Glutamatergic neuron (in vitro differentiated cells): ENCODE measurements around the gene DHRS1. TPM values are rescaled to one million over a fixed set of nuclear protein-coding genes. Genes with fewer than 3 reads are reported as not detected.

Experiments used
- DNase-seq: peaks from one replicate; pipeline ENCODE4 v3.0.0; 2022
- H3K27ac Mint-ChIP-seq: one replicate; pipeline ENCODE4 v1.8.0; 2020; ENCODE audit warnings: mild to moderate bottlenecking, mixed read lengths, inconsistent platforms; ENCODE audit not compliant: unreplicated experiment
- H3K27me3 Mint-ChIP-seq: one replicate; pipeline ENCODE4 v1.8.0; 2020; ENCODE audit warnings: mild to moderate bottlenecking, moderate library complexity, mixed read lengths, inconsistent platforms; ENCODE audit not compliant: unreplicated experiment
- H3K36me3 Mint-ChIP-seq: one replicate; pipeline ENCODE4 v1.8.0; 2020; ENCODE audit warnings: mild to moderate bottlenecking, mixed read lengths, inconsistent platforms; ENCODE audit not compliant: unreplicated experiment
- H3K4me1 Mint-ChIP-seq: one replicate; pipeline ENCODE4 v1.8.0; 2020; ENCODE audit warnings: mild to moderate bottlenecking, low read depth, mixed read lengths, inconsistent platforms; ENCODE audit not compliant: unreplicated experiment
- H3K4me3 Mint-ChIP-seq: one replicate; pipeline ENCODE4 v1.8.0; 2020; ENCODE audit warnings: mild to moderate bottlenecking, mixed read lengths, inconsistent platforms; ENCODE audit not compliant: unreplicated experiment
- H3K9me3 Mint-ChIP-seq: one replicate; pipeline ENCODE4 v1.8.0; 2020; ENCODE audit warnings: mild to moderate bottlenecking, moderate library complexity, mixed read lengths, inconsistent platforms; ENCODE audit not compliant: unreplicated experiment
- total RNA-seq: library from RNA; stranded (reverse); fragmentation: NEBNext Ultra II Directional; extraction: Animal tissue kit (Norgen Biotek cat#: 25700); gene quantifications from one replicate; pipeline ENCODE4 v1.2.1, GENCODE V29; 2021; ENCODE audit not compliant: unreplicated experiment
- TF ChIP-seq, protein P1 (sequence below): fragments of 200-600 bp; sonication (generic); IDR thresholded peaks from one replicate; pipeline ENCODE4 v1.5.0; 2021; ENCODE audit not compliant: partially characterized antibody, unreplicated experiment

DHRS1 gene
- total RNA-seq, 1 donor from 2014 or later: 25.1 TPM

DNA sequence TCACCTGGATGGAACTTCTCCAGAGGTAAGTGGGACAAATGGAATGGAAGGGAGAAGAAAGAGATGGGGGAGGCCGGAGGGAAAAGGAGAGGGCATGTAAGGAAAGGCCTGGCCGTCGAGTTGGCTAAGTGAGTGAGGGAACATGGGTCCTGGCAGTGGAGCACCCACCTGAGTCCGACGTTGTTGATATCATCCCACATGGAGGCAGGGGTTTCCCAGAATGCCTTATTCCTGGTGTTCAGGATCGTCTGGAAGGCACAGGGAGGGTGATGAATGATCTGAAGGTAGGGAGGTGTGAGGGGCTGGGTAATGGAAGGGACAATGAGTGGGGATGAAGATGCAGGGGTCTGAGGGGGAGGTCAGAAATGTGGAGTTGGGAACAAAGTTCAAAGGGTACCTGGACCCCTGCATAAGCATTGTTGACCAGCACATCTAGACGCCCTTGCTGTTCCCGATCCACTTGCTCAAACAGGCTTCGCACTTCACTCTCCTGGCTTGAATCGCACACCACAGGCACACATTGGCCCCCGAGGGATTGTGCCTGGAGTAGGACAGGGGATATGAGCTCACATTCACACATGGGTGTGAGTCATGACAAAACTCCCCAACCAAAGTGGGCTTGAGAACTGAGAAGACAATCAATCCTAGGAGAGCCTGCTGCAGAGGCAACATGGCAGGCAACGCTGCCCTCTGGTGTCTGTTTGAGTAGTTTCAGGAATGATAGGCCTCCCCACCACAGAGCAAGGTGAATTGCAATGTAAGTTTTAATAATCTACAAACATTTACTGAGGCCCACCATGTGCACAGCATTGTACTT is 3.0 kb downstream of the DHRS1 start:
- H3K4me3 Mint-ChIP-seq: no peak overlapping the region
- H3K27ac Mint-ChIP-seq: no peak overlapping the region
- DNase-seq: peak; percentile 67
- peaks cover 11% of the 10 kb centered on the region for H3K9me3 Mint-ChIP-seq
- H3K27me3 Mint-ChIP-seq: peaks cover 9% of the 10 kb centered on the region
- no peaks in the 10 kb centered on the region for H3K36me3 Mint-ChIP-seq
- TF ChIP-seq, protein P1, sequence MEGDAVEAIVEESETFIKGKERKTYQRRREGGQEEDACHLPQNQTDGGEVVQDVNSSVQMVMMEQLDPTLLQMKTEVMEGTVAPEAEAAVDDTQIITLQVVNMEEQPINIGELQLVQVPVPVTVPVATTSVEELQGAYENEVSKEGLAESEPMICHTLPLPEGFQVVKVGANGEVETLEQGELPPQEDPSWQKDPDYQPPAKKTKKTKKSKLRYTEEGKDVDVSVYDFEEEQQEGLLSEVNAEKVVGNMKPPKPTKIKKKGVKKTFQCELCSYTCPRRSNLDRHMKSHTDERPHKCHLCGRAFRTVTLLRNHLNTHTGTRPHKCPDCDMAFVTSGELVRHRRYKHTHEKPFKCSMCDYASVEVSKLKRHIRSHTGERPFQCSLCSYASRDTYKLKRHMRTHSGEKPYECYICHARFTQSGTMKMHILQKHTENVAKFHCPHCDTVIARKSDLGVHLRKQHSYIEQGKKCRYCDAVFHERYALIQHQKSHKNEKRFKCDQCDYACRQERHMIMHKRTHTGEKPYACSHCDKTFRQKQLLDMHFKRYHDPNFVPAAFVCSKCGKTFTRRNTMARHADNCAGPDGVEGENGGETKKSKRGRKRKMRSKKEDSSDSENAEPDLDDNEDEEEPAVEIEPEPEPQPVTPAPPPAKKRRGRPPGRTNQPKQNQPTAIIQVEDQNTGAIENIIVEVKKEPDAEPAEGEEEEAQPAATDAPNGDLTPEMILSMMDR: peak; percentile 52
- H3K4me1 Mint-ChIP-seq: peaks cover 7% of the 10 kb centered on the region

DNA sequence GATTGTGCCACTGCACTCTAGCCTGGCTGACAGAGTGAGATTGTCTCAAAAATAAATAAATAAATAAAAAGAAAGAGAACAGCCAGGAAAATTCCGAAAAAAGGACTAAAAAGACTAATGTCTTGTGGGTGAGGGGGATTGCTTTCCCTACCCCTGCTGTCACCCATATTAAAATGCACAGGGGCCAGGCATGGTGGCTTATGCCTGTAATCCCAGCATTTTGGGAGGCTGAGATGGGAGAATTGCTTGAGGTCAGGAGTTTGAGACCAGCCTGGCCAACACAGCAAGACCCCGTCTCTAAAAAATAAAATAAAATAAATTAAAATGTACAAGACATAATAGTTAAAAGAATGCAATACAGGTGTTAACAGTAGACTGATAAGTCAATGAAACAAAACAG is 6.1 kb downstream of the DHRS1 start:
- no peak for DNase-seq
- Mint-ChIP-seq H3K4me1 (no peaks in the 10 kb centered on the region), H3K27ac (no peak overlapping the region), H3K9me3 (peaks cover 3% of the 10 kb centered on the region), H3K36me3 (no peaks in the 10 kb centered on the region), H3K27me3 (no peaks in the 10 kb centered on the region), H3K4me3 (no peak overlapping the region)
- TF ChIP-seq, protein P1: no peak

DNA sequence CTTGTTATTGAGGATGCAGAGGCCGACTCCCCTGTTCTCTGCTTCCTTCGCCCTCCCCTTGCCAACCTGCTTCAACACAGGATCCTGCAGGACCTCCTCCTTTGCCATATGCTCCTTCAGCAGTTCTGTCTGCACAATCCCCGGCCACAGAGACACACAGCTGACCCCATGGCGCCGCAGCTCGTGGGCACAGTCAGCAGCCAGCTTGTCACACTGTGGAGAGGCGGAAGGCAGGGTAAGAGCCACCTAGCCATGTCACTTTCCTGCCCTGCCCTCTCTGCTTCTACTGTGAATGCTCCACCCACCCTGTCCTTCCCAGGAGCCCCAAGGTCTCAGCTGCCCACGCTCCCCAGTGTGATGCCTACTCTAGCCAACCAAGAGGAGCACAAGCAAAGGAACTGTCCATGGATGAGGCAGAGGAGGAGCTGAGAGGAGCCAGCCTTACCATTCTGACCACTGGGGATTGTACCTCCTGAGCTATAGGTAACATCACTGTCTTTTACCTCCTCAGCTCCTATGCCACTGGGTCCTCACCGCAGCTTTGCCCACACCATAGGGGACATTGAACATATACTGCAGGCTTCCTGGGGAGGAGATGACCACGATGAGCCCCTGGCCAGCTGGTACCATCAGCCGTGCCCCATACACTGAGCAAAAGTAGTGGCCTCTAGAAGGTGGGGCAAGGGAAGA is 7.3 kb downstream of the DHRS1 start:
- DNase-seq: no peak
- Mint-ChIP-seq H3K4me1 (no peaks in the 10 kb centered on the region), H3K4me3 (no peak overlapping the region), H3K9me3 (peaks cover 3% of the 10 kb centered on the region), H3K36me3 (no peaks in the 10 kb centered on the region), H3K27ac (no peak overlapping the region), H3K27me3 (no peaks in the 10 kb centered on the region)
- TF ChIP-seq, protein P1: no peak

DNA sequence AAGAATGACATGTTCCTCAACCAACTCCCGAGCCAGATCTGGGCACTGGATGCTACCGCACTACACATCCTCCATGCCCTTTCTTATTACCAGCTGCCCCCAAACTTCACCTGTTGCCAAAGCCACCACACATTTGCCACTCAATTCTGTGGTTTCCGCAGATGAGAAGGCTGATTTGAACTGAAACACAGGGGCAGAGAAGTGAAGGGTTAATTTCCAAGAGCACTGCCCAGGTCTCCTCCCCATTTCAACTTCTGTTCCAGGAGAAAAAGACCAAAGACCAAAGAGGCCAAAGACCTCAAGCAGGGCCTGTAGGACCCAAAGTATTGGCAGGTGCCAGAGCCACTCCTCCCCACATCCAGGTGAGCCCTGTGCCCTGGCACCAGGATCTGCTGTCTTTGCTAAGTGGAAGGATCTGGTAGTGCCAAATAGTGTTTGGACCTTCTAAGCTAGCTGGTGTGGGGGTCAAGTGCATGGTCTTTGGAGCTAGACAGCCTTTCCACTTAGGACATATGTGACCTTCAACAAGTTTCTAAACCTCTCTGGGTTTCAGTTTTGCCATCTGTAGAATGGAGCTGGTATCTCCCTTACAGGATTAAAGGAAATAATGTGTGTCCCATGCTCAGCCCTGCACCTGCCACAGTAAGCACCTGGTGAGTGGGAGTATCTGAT is 8.0 kb downstream of the DHRS1 start:
- no peaks in the 10 kb centered on the region for H3K27me3 Mint-ChIP-seq
- H3K27ac Mint-ChIP-seq: no peak overlapping the region
- no peak for DNase-seq
- H3K4me3 Mint-ChIP-seq: no peak overlapping the region
- H3K4me1 Mint-ChIP-seq: no peaks in the 10 kb centered on the region
- H3K9me3 Mint-ChIP-seq: peaks cover 1% of the 10 kb centered on the region
- TF ChIP-seq, protein P1: no peak
- H3K36me3 Mint-ChIP-seq: no peaks in the 10 kb centered on the region
